ENCODE results near the gene DOCK4. TPM values are rescaled to one million over a fixed set of nuclear protein-coding genes. Genes with fewer than 3 reads are reported as not detected.

The DOCK4 gene
- total RNA-seq, 1 experiment from 2014 or later, result 3.4 TPM

GRCh38 chr7:111734954-111735660 is 471.1 kb downstream of the DOCK4 start:
- no peak for DNase-seq (ENCODE audit: low spot score)

GRCh38 chr7:111732923-111733322 is 473.3 kb downstream of the DOCK4 start:
- no peak for DNase-seq (ENCODE audit: low spot score)

- peak; percentile 66 for DNase-seq (ENCODE audit: low spot score)
Measured at GRCh38 chr7:111730476-111731300, 475.5 kb downstream of the DOCK4 start.

- DNase-seq (ENCODE audit: low spot score), result no peak
Measured at GRCh38 chr7:111730057-111730456, 476.1 kb downstream of the DOCK4 start.

- DNase-seq (ENCODE audit: low spot score), result no peak
Measured at GRCh38 chr7:111729483-111729882, 476.7 kb downstream of the DOCK4 start.

- DNase-seq (ENCODE audit: low spot score), result no peak
Measured at GRCh38 chr7:111728635-111728995, 477.6 kb downstream of the DOCK4 start.

- DNase-seq (ENCODE audit: low spot score), result no peak
Measured at GRCh38 chr7:111727905-111728634, 478.1 kb downstream of the DOCK4 start.

- DNase-seq (ENCODE audit: low spot score), result no peak
Measured at GRCh38 chr7:111718886-111719285, 487.3 kb downstream of the DOCK4 start.

- no peak for DNase-seq (ENCODE audit: low spot score)
Measured at GRCh38 chr7:111711426-111712065, 494.7 kb downstream of the DOCK4 start.

GRCh38 chr7:111710839-111711380 is 495.3 kb downstream of the DOCK4 start:
- no peak for DNase-seq (ENCODE audit: low spot score)

- no peak for DNase-seq (ENCODE audit: low spot score)
Measured at GRCh38 chr7:111708072-111708471, 498.1 kb downstream of the DOCK4 start.

- DNase-seq (ENCODE audit: low spot score), result no peak
Measured at GRCh38 chr7:111705807-111706206, 500.4 kb downstream of the DOCK4 start.

GRCh38 chr7:111697771-111698170 is 508.4 kb downstream of the DOCK4 start:
- DNase-seq (ENCODE audit: low spot score), result no peak

GRCh38 chr7:111694376-111694775 is 511.8 kb downstream of the DOCK4 start:
- no peak for DNase-seq (ENCODE audit: low spot score)

GRCh38 chr7:111690364-111691111 is 515.7 kb downstream of the DOCK4 start:
- no peak for DNase-seq (ENCODE audit: low spot score)

- no peak for DNase-seq (ENCODE audit: low spot score)
Measured at GRCh38 chr7:111685349-111685748, 520.9 kb downstream of the DOCK4 start.

- no peak for DNase-seq (ENCODE audit: low spot score)
Measured at GRCh38 chr7:111682588-111683340, 523.4 kb downstream of the DOCK4 start.

- no peak for DNase-seq (ENCODE audit: low spot score)
Measured at GRCh38 chr7:111681242-111681641, 525.0 kb downstream of the DOCK4 start.

GRCh38 chr7:111678986-111679385 is 527.2 kb downstream of the DOCK4 start:
- DNase-seq (ENCODE audit: low spot score), result no peak

- no peak for DNase-seq (ENCODE audit: low spot score)
Measured at GRCh38 chr7:111678281-111678680, 527.9 kb downstream of the DOCK4 start.
